HG02571 (cell line): ENCODE results near the gene ERCC6L2.

Experiments
- ATAC-seq: cut with Tn5 transposase; IDR thresholded peaks from one replicate; pipeline ENCODE4 v1.9.1; 2021; ENCODE audit warnings: mild to moderate bottlenecking, moderate library complexity; ENCODE audit not compliant: unreplicated experiment

ERCC6L2 gene

GRCh38 chr9:95978106-95978505, 102.6 kb downstream of the ERCC6L2 start:
- ATAC-seq, result no peak

GRCh38 chr9:95979446-95979845, 104.0 kb downstream of the ERCC6L2 start:
- no peak for ATAC-seq

- no peak for ATAC-seq
Observed at GRCh38 chr9:95980262-95981125, 105.0 kb downstream of the ERCC6L2 start.

- ATAC-seq, result no peak
Observed at GRCh38 chr9:95981761-95982390, 106.4 kb downstream of the ERCC6L2 start.

GRCh38 chr9:95985440-95986055, 110.1 kb downstream of the ERCC6L2 start:
- no peak for ATAC-seq

- ATAC-seq, result no peak
Observed at GRCh38 chr9:95989297-95989696, 113.8 kb downstream of the ERCC6L2 start.

- no peak for ATAC-seq
Observed at GRCh38 chr9:95991326-95991725, 115.8 kb downstream of the ERCC6L2 start.

- ATAC-seq, result no peak
Observed at GRCh38 chr9:95992536-95992935, 117.0 kb downstream of the ERCC6L2 start.

- no peak for ATAC-seq
Observed at GRCh38 chr9:95993337-95993736, 117.8 kb downstream of the ERCC6L2 start.

GRCh38 chr9:95999390-95999789, 123.9 kb downstream of the ERCC6L2 start:
- ATAC-seq, result no peak

- no peak for ATAC-seq
Observed at GRCh38 chr9:96004379-96004778, 128.9 kb downstream of the ERCC6L2 start.

- ATAC-seq, result no peak
Observed at GRCh38 chr9:96006296-96006879, 130.9 kb downstream of the ERCC6L2 start.

- no peak for ATAC-seq
Observed at GRCh38 chr9:96006961-96007360, 131.5 kb downstream of the ERCC6L2 start.

- no peak for ATAC-seq
Observed at GRCh38 chr9:96008502-96009222, 133.2 kb downstream of the ERCC6L2 start.

GRCh38 chr9:96009223-96009602, 133.7 kb downstream of the ERCC6L2 start:
- ATAC-seq, result no peak

GRCh38 chr9:96009690-96010472, 134.4 kb downstream of the ERCC6L2 start:
- no peak for ATAC-seq

GRCh38 chr9:96014078-96014477, 138.6 kb downstream of the ERCC6L2 start:
- no peak for ATAC-seq

GRCh38 chr9:96015876-96016686, 140.6 kb downstream of the ERCC6L2 start:
- ATAC-seq, result no peak
